K562 (cell line): ENCODE measurements around the gene SPTBN4. TPM values are rescaled to one million over a fixed set of nuclear protein-coding genes. Genes with fewer than 3 reads are reported as not detected.

Experiments
- CHD2 ChIP-seq: IDR thresholded peaks from 2 replicates; pipeline ENCODE4 v1.6.1; 2011; ENCODE audit warnings: low read depth, low read length
- ETV1 ChIP-seq: fragments of 450-650 bp; conservative IDR thresholded peaks from 2 replicates; pipeline ENCODE4 v1.6.1; 2016; ENCODE audit warnings: missing genetic modification characterization, control low read depth, low read depth, missing compliant biosample characterization
- HMG20B ChIP-seq: fragments of 250-450 bp; sonication (Bioruptor Pico); IDR thresholded peaks from 2 replicates; pipeline ENCODE4 v1.5.0; 2021; ENCODE audit warnings: mild to moderate bottlenecking
- RBFOX2 ChIP-seq: fragments of 200-400 bp; formaldehyde crosslinking; IDR thresholded peaks from 2 replicates; pipeline ENCODE4 v1.6.1; 2017; ENCODE audit warnings: low read depth, mild to moderate bottlenecking, low read length, moderate library complexity
- SOX6 ChIP-seq: fragments of 450-650 bp; IDR thresholded peaks from 2 replicates; pipeline ENCODE4 v1.6.1; 2014; ENCODE audit warnings: mild to moderate bottlenecking
- TFAM ChIP-seq: fragments of 250-450 bp; sonication (Bioruptor Pico); conservative IDR thresholded peaks from 2 replicates; pipeline ENCODE4 v1.5.0; 2021; ENCODE audit warnings: mild to moderate bottlenecking, moderate library complexity
- YY1 ChIP-seq, 3 experiments: IDR thresholded peaks; 2 replicates each; pipeline ENCODE4 v1.6.1; 2011; ENCODE audit warnings: low read length in 2 of 3, mild to moderate bottlenecking in 2 of 3, moderate library complexity in 2 of 3, borderline replicate concordance in 1 of 3, control low read depth in 1 of 3, low read depth in 1 of 3; ENCODE audit not compliant: insufficient read depth in 3 of 3, insufficient replicate concordance in 2 of 3, control insufficient read depth in 1 of 3, insufficient read length in 1 of 3; ENCODE audit errors: extremely low read depth in 1 of 3
- ZNF12 ChIP-seq: sonication (generic); formaldehyde crosslinking; IDR thresholded peaks from 2 replicates; pipeline ENCODE4 v1.4.0; 2020; ENCODE audit warnings: mild to moderate bottlenecking, missing genetic modification reagents
- ZNF436 ChIP-seq: fragments of 250-450, 450-650 bp; sonication (Bioruptor Pico); formaldehyde crosslinking; IDR thresholded peaks from 2 replicates; pipeline ENCODE4 v1.7.0; 2020; ENCODE audit warnings: mild to moderate bottlenecking
- ZNF507 ChIP-seq: conservative IDR thresholded peaks from 2 replicates; pipeline ENCODE4 v1.6.1; 2017; ENCODE audit warnings: missing genetic modification characterization, missing compliant biosample characterization
- ZNF830 ChIP-seq: fragments of 250-450 bp; sonication (Bioruptor Pico); IDR thresholded peaks from 2 replicates; pipeline ENCODE4 v1.5.0; 2021; ENCODE audit warnings: mild to moderate bottlenecking
- polyA plus RNA-seq, 8 experiments: library from polyadenylated mRNA; depleted of rRNA in 4 of 8; stranded (reverse) in 5 of 8; unstranded in 3 of 8; fragments of >200 nt; fragmentation: Nextera tagmentation in 2 of 8; fragmentation: Illumina TruSeq in 1 of 8; extraction: Ambion mirVana in 2 of 8; extraction: Trizol in 1 of 8; gene quantifications; 2 replicates each; pipeline versions ENCODE4 v1.2.1 to v1.2.3, GENCODE V29; 2011 to 2014; ENCODE audit warnings: inconsistent platforms in 1 of 8, missing spikeins in 1 of 8
- total RNA-seq, 7 experiments: library from RNA; depleted of rRNA in 6 of 7; stranded (reverse); fragments of >200 nt in 6 of 7; fragmentation: Illumina TruSeq in 2 of 7; extraction: Trizol in 2 of 7; gene quantifications; 2 replicates each; pipeline versions ENCODE4 v1.2.1 to v1.2.3, GENCODE V29; 2011 to 2021; ENCODE audit warnings: low replicate concordance in 1 of 7
- TF ChIP-seq, protein P1 (sequence below), 2 experiments: fragments of 450-650 bp in 1 of 2; sonication (generic) in 1 of 2; formaldehyde crosslinking in 1 of 2; IDR thresholded peaks in 1 of 2; conservative IDR thresholded peaks in 1 of 2; 2 replicates each; pipeline versions ENCODE4 v1.6.1 to v1.8.1; 2016 to 2023; ENCODE audit warnings: mild to moderate bottlenecking in 2 of 2, moderate library complexity in 2 of 2, inconsistent platforms in 1 of 2, missing genetic modification reagents in 1 of 2
- TF ChIP-seq, protein P2 (sequence below): fragments of 450-650 bp; IDR thresholded peaks from 2 replicates; pipeline ENCODE4 v1.6.1; 2016; ENCODE audit warnings: borderline replicate concordance
- TF ChIP-seq, protein P3 (sequence below): fragments of 250-450 bp; sonication (Bioruptor Pico); IDR thresholded peaks from 2 replicates; pipeline ENCODE4 v1.9.0; 2021; ENCODE audit warnings: mild to moderate bottlenecking, inconsistent platforms
- TF ChIP-seq, protein P4 (sequence below): sonication (generic); formaldehyde crosslinking; IDR thresholded peaks from 2 replicates; pipeline ENCODE4 v1.8.0; 2022; ENCODE audit warnings: missing genetic modification reagents, mild to moderate bottlenecking, moderate library complexity, borderline replicate concordance
- TF ChIP-seq, protein P5 (sequence below): fragments of 450-650 bp; IDR thresholded peaks from 2 replicates; pipeline ENCODE4 v1.6.1; 2016; ENCODE audit warnings: antibody characterized with exemption

The SPTBN4 gene
- total and polyA plus RNA-seq, 9 of the 15 experiments (the other 6 are each of a cell fraction or from before 2014, with no cell fraction given) = 0.01 to 1.5 (median 0.86) TPM

DNA sequence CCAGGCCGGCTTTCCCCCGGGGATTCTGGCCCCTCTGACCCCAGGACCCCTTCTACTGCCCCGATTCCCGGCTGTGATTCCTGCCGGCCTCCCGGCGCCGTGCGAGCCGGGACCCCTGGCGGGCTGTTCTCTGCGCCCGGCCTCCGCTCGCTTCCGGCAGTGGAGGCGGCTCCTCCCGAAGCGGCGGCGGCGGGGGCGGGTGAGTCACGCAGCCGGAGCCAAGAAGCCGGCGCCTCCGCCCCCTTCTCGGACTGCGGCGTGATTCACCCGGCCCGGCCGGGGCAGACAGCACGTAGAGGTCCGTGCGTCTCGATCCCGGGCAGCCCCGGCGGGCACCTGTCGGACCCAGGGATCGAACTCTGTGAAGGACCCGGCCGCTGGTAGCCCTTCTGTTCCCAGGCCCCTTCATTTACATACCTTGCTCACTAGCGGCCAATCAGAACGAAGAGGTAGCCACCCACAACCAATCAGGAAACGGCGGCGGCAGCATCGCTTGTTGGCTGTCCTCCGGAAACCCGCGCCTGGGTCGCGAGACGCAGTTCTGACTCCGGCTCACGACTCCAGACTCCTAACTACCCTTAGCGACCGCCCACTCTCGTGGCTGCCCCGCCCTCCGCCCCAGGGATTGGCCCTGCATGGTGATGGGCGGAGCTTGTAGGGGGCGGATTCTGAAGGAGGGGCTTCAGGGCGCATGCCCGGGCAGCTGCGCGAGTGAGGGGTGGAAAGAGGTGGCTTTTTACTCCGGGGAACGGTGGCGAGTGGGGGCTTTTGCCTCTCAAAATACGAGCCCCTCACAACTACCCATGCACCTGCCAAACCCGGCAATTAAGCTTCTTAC is 41.1 kb upstream of the SPTBN4 start, which contains the start of gene SERTAD1 (continued):
- TF ChIP-seq ETV1 = peak; percentile 64
- peak; percentile 89 for TF ChIP-seq HMG20B (CRISPR knock-in tag)
- TF ChIP-seq, protein P1, sequence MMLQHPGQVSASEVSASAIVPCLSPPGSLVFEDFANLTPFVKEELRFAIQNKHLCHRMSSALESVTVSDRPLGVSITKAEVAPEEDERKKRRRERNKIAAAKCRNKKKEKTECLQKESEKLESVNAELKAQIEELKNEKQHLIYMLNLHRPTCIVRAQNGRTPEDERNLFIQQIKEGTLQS (IDR thresholded peaks at IDR 0.05) = peak; percentile 91
- TF ChIP-seq, protein P1 (CRISPR knock-in tag; conservative IDR thresholded peaks at IDR 0.05) = peak; percentile 94; the same call in 1 of the 2 replicates
- TF ChIP-seq TFAM (CRISPR knock-in tag) = no peak
- TF ChIP-seq ZNF12 (CRISPR knock-in tag) = peak; percentile 79; the same call in 1 of the 2 replicates
- TF ChIP-seq ZNF507 (tag) = no peak
- TF ChIP-seq YY1 (IDR thresholded peaks at IDR 0.05; ENCODE audit: borderline replicate concordance in 1 of 3, control insufficient read depth in 1 of 3, extremely low read depth in 1 of 3, insufficient read depth in 3 of 3, insufficient read length in 1 of 3, insufficient replicate concordance in 2 of 3, low read depth in 1 of 3, low read length in 2 of 3) = peak in 2 of 3 experiments; percentile 46 to 71
- TF ChIP-seq, protein P2, sequence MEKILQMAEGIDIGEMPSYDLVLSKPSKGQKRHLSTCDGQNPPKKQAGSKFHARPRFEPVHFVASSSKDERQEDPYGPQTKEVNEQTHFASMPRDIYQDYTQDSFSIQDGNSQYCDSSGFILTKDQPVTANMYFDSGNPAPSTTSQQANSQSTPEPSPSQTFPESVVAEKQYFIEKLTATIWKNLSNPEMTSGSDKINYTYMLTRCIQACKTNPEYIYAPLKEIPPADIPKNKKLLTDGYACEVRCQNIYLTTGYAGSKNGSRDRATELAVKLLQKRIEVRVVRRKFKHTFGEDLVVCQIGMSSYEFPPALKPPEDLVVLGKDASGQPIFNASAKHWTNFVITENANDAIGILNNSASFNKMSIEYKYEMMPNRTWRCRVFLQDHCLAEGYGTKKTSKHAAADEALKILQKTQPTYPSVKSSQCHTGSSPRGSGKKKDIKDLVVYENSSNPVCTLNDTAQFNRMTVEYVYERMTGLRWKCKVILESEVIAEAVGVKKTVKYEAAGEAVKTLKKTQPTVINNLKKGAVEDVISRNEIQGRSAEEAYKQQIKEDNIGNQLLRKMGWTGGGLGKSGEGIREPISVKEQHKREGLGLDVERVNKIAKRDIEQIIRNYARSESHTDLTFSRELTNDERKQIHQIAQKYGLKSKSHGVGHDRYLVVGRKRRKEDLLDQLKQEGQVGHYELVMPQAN = peak; percentile 35; the same call in 1 of the 2 replicates
- TF ChIP-seq ZNF436 (CRISPR knock-in tag) = no peak
- TF ChIP-seq, protein P3, sequence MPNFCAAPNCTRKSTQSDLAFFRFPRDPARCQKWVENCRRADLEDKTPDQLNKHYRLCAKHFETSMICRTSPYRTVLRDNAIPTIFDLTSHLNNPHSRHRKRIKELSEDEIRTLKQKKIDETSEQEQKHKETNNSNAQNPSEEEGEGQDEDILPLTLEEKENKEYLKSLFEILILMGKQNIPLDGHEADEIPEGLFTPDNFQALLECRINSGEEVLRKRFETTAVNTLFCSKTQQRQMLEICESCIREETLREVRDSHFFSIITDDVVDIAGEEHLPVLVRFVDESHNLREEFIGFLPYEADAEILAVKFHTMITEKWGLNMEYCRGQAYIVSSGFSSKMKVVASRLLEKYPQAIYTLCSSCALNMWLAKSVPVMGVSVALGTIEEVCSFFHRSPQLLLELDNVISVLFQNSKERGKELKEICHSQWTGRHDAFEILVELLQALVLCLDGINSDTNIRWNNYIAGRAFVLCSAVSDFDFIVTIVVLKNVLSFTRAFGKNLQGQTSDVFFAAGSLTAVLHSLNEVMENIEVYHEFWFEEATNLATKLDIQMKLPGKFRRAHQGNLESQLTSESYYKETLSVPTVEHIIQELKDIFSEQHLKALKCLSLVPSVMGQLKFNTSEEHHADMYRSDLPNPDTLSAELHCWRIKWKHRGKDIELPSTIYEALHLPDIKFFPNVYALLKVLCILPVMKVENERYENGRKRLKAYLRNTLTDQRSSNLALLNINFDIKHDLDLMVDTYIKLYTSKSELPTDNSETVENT (CRISPR knock-in tag) = peak; percentile 10; the same call in 1 of the 2 replicates
- TF ChIP-seq RBFOX2 = peak; percentile 99
- TF ChIP-seq SOX6 = peak; percentile 12; the same call in 1 of the 2 replicates
- TF ChIP-seq, protein P4, sequence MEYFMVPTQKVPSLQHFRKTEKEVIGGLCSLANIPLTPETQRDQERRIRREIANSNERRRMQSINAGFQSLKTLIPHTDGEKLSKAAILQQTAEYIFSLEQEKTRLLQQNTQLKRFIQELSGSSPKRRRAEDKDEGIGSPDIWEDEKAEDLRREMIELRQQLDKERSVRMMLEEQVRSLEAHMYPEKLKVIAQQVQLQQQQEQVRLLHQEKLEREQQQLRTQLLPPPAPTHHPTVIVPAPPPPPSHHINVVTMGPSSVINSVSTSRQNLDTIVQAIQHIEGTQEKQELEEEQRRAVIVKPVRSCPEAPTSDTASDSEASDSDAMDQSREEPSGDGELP (CRISPR knock-in tag) = peak; percentile 67
- no peak for TF ChIP-seq ZNF830 (CRISPR knock-in tag)
- peak; percentile 76; the same call in 1 of the 2 replicates for TF ChIP-seq CHD2
- TF ChIP-seq, protein P5, sequence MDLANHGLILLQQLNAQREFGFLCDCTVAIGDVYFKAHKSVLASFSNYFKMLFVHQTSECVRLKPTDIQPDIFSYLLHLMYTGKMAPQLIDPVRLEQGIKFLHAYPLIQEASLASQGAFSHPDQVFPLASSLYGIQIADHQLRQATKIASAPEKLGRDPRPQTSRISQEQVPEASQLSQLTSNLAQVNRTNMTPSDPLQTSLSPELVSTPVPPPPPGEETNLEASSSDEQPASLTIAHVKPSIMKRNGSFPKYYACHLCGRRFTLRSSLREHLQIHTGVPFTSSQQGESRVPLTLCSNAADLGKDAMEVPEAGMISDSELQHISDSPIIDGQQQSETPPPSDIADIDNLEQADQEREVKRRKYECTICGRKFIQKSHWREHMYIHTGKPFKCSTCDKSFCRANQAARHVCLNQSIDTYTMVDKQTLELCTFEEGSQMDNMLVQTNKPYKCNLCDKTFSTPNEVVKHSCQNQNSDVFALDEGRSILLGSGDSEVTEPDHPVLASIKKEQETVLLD = peak; percentile 83; the same call in 1 of the 2 replicates
